Measurements from ENCODE around the gene C20orf202. TPM values are rescaled to one million over a fixed set of nuclear protein-coding genes. Genes with fewer than 3 reads are reported as not detected.

The C20orf202 gene
- total RNA-seq, 2 donors from 2014 or later: not detected

- no peak for DNase-seq
- peak overlapping the region; percentile 45 for H3K4me3 ChIP-seq (ENCODE audit: low read length)
- H3K27me3 Mint-ChIP-seq (ENCODE audit: insufficient read depth): peaks cover 49% of the 10 kb centered on the region
- H3K9me3 ChIP-seq (ENCODE audit: control insufficient read depth, low read length): no peaks in the 10 kb centered on the region
- TF ChIP-seq, protein P1, sequence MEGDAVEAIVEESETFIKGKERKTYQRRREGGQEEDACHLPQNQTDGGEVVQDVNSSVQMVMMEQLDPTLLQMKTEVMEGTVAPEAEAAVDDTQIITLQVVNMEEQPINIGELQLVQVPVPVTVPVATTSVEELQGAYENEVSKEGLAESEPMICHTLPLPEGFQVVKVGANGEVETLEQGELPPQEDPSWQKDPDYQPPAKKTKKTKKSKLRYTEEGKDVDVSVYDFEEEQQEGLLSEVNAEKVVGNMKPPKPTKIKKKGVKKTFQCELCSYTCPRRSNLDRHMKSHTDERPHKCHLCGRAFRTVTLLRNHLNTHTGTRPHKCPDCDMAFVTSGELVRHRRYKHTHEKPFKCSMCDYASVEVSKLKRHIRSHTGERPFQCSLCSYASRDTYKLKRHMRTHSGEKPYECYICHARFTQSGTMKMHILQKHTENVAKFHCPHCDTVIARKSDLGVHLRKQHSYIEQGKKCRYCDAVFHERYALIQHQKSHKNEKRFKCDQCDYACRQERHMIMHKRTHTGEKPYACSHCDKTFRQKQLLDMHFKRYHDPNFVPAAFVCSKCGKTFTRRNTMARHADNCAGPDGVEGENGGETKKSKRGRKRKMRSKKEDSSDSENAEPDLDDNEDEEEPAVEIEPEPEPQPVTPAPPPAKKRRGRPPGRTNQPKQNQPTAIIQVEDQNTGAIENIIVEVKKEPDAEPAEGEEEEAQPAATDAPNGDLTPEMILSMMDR (conservative IDR thresholded peaks at IDR 0.05): no peak
- no peaks in the 10 kb centered on the region for H3K36me3 ChIP-seq (ENCODE audit: control insufficient read depth, insufficient read depth, low read length)
- H3K27ac ChIP-seq (ENCODE audit: low read depth, low read length): no peak overlapping the region
- 0% methylated on average over 41 of the region's 54 CpGs; no CpG with 5 or more reads in 1 of the 2 experiments for WGBS, 2 experiments (ENCODE audit: insufficient coverage in 1 of 2, insufficient read length in 1 of 2)
- peaks cover 5% of the 10 kb centered on the region for H3K4me1 ChIP-seq (ENCODE audit: control insufficient read depth, insufficient read depth, low read length)
- peak overlapping the region; percentile 62 for H3K4me3 Mint-ChIP-seq
- H3K27me3 ChIP-seq (ENCODE audit: control insufficient read depth, insufficient read depth, low read length, poor library complexity, severe bottlenecking): peaks cover 44% of the 10 kb centered on the region
- no peaks in the 10 kb centered on the region for H3K9me3 Mint-ChIP-seq
- H3K4me1 Mint-ChIP-seq: no peaks in the 10 kb centered on the region
- peaks cover 3% of the 10 kb centered on the region for H3K36me3 Mint-ChIP-seq (ENCODE audit: low read depth)
- no peak overlapping the region for H3K27ac Mint-ChIP-seq
- H3K9ac ChIP-seq (ENCODE audit: extremely low read depth, low read length, poor library complexity, severe bottlenecking): no peak overlapping the region
Observed at GRCh38 chr20:1185316-1185741, 17.9 kb upstream of the C20orf202 start.

DNA sequence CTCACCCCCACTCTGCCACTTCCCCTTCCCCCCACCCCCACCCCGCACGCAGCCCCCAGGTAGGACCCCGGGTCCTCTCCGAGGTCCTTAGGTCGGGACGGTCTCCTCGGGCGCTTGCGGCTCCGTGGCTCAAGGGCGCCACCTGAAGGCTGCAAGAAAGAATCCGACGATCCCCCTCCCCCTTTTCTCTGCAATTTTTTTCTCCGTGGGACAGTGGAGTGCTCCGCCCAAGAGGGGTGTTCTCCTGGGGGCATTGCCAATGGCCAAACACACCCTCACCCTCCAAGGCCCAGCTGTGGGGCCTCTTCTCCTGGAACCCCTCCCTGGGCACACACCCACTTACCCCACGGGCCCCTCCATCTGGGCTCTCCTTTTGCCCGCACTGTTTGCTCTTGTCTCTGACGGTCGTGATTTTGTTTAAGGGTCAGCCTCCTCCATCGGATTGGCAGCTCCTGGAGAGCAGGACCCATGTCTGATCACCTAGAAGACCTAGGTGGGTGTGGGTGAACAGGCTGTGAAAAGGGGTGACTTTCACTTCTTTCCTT lies 17.4 kb upstream of the C20orf202 start:
- Mint-ChIP-seq H3K27me3 (ENCODE audit: insufficient read depth) (peaks cover 55% of the 10 kb centered on the region), H3K9me3 (no peaks in the 10 kb centered on the region), H3K27ac (no peak overlapping the region), H3K4me1 (no peaks in the 10 kb centered on the region), H3K36me3 (ENCODE audit: low read depth) (peaks cover 2% of the 10 kb centered on the region), H3K4me3 (peak overlapping the region; percentile 62)
- peaks cover 5% of the 10 kb centered on the region for H3K4me1 ChIP-seq (ENCODE audit: control insufficient read depth, insufficient read depth, low read length)
- 20 to 21% methylated on average over 1 to 18 of the region's 20 CpGs for WGBS, 2 experiments (ENCODE audit: insufficient coverage in 1 of 2, insufficient read length in 1 of 2)
- no peak overlapping the region for H3K9ac ChIP-seq (ENCODE audit: extremely low read depth, low read length, poor library complexity, severe bottlenecking)
- no peak overlapping the region for H3K4me3 ChIP-seq (ENCODE audit: low read length)
- no peaks in the 10 kb centered on the region for H3K36me3 ChIP-seq (ENCODE audit: control insufficient read depth, insufficient read depth, low read length)
- DNase-seq: peak; percentile 89
- H3K27me3 ChIP-seq (ENCODE audit: control insufficient read depth, insufficient read depth, low read length, poor library complexity, severe bottlenecking): peaks cover 49% of the 10 kb centered on the region
- H3K27ac ChIP-seq (ENCODE audit: low read depth, low read length): no peak overlapping the region
- H3K9me3 ChIP-seq (ENCODE audit: control insufficient read depth, low read length): no peaks in the 10 kb centered on the region
- TF ChIP-seq, protein P1 (conservative IDR thresholded peaks at IDR 0.05): peak; percentile 80

DNA sequence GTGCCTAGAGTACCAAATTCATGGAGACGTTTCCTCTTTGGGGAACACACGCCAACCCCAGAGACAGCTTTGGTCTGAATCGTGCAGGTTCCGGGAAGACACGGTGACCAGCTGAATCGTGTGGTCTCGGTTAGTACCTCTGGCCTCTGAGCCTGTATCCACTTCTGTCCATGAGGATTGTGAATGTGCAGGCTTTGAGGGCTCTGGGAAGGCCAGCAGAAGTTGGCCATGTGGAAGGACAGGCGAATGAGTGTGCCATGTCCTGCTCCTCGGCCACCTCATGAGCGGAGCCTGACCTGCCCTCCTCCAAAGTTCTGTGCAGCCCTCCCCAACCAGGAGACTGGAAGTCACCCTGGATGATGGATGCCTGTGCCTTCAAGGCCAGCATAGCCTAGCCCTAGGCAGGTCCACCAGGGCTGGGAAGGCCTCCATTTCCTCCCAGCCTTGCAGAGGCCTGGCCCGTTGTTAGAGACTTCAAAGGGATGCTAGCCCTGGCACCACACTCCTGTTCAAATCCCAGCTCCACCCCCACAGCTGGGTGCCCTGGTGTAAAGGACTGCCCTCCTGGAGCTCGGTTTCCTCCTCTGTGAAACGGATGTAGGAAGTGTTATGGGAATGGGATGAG lies 16.8 kb upstream of the C20orf202 start:
- TF ChIP-seq, protein P1 (conservative IDR thresholded peaks at IDR 0.05): no peak
- WGBS, 2 experiments (ENCODE audit: insufficient coverage in 1 of 2, insufficient read length in 1 of 2): 79 to 89% methylated on average over 7 to 13 of the region's 13 CpGs
- H3K9ac ChIP-seq (ENCODE audit: extremely low read depth, low read length, poor library complexity, severe bottlenecking): no peak overlapping the region
- H3K27me3 ChIP-seq (ENCODE audit: control insufficient read depth, insufficient read depth, low read length, poor library complexity, severe bottlenecking): peaks cover 55% of the 10 kb centered on the region
- H3K4me1 Mint-ChIP-seq: no peaks in the 10 kb centered on the region
- H3K9me3 Mint-ChIP-seq: no peaks in the 10 kb centered on the region
- DNase-seq: peak; percentile 66
- peaks cover 59% of the 10 kb centered on the region for H3K27me3 Mint-ChIP-seq (ENCODE audit: insufficient read depth)
- H3K4me1 ChIP-seq (ENCODE audit: control insufficient read depth, insufficient read depth, low read length): peaks cover 5% of the 10 kb centered on the region
- no peak overlapping the region for H3K27ac Mint-ChIP-seq
- no peak overlapping the region for H3K27ac ChIP-seq (ENCODE audit: low read depth, low read length)
- peak overlapping the region; percentile 62 for H3K4me3 Mint-ChIP-seq
- H3K36me3 ChIP-seq (ENCODE audit: control insufficient read depth, insufficient read depth, low read length): no peaks in the 10 kb centered on the region
- H3K36me3 Mint-ChIP-seq (ENCODE audit: low read depth): no peaks in the 10 kb centered on the region
- no peaks in the 10 kb centered on the region for H3K9me3 ChIP-seq (ENCODE audit: control insufficient read depth, low read length)
- H3K4me3 ChIP-seq (ENCODE audit: low read length): no peak overlapping the region

All from endodermal cell (in vitro differentiated cells).